ENCODE results near the gene GSS. TPM values are rescaled to one million over a fixed set of nuclear protein-coding genes. Genes with fewer than 3 reads are reported as not detected.

Gene GSS
- total and polyA plus RNA-seq, 4 donors, result 20.8 to 38.8 (median 35.4) TPM

DNA sequence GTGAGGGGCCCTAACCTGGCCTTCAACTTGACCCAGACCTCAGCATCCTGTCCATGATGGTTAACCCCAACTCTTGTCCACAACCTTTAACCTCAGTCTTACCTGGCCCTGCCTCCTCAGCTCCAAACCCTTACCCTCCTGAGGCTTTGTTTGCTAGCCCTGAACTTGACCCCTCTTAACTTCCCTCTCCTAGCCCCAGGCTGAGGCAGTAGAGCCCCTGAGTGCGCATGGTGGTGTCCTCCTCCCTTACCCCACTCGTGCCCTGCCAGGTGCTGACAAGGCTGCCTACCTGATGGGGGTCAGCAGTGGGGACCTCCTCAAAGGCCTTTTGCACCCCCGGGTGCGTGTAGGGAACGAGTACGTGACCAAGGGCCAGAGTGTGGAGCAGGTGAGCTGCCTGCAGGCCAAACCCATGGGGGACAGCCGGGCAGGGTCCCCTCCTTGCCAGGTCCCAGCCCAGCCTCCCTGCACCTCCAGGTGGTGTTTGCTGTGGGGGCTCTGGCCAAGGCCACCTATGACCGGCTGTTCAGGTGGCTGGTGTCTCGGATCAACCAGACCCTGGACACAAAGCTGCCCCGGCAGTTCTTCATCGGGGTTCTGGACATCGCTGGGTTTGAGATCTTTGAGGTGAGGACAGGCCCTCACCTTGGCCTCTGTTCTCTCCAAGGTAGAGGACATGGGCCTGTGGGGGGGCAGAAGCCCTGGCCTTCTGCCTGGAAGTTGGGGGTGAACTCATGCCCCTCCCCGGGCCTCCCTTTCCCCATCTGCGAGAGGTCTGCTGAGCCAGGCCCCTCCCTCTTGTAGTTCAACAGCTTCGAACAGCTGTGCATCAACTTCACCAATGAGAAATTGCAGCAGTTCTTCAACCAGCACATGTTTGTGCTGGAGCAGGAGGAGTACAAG, 31.9 kb upstream of the GSS start:
- no peak overlapping the region for H3K4me3 ChIP-seq (ENCODE audit: low read depth in 1 of 3, low read length in 3 of 3)
- TF ChIP-seq, protein P1, sequence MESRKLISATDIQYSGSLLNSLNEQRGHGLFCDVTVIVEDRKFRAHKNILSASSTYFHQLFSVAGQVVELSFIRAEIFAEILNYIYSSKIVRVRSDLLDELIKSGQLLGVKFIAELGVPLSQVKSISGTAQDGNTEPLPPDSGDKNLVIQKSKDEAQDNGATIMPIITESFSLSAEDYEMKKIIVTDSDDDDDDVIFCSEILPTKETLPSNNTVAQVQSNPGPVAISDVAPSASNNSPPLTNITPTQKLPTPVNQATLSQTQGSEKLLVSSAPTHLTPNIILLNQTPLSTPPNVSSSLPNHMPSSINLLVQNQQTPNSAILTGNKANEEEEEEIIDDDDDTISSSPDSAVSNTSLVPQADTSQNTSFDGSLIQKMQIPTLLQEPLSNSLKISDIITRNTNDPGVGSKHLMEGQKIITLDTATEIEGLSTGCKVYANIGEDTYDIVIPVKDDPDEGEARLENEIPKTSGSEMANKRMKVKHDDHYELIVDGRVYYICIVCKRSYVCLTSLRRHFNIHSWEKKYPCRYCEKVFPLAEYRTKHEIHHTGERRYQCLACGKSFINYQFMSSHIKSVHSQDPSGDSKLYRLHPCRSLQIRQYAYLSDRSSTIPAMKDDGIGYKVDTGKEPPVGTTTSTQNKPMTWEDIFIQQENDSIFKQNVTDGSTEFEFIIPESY (IDR thresholded peaks at IDR 0.05), result no peak
- TF ChIP-seq SP1 (IDR thresholded peaks at IDR 0.05) (no peak), RXRA (IDR thresholded peaks at IDR 0.05) (no peak), NR2F2 (IDR thresholded peaks at IDR 0.05) (no peak), JUND (IDR thresholded peaks at IDR 0.05) (no peak), ATF3 (IDR thresholded peaks at IDR 0.05) (no peak), TAF1 (conservative IDR thresholded peaks at IDR 0.05) (no peak), FOXA1 (IDR thresholded peaks at IDR 0.05) (no peak), YY1 (IDR thresholded peaks at IDR 0.05) (no peak)
- TF ChIP-seq, protein P2, sequence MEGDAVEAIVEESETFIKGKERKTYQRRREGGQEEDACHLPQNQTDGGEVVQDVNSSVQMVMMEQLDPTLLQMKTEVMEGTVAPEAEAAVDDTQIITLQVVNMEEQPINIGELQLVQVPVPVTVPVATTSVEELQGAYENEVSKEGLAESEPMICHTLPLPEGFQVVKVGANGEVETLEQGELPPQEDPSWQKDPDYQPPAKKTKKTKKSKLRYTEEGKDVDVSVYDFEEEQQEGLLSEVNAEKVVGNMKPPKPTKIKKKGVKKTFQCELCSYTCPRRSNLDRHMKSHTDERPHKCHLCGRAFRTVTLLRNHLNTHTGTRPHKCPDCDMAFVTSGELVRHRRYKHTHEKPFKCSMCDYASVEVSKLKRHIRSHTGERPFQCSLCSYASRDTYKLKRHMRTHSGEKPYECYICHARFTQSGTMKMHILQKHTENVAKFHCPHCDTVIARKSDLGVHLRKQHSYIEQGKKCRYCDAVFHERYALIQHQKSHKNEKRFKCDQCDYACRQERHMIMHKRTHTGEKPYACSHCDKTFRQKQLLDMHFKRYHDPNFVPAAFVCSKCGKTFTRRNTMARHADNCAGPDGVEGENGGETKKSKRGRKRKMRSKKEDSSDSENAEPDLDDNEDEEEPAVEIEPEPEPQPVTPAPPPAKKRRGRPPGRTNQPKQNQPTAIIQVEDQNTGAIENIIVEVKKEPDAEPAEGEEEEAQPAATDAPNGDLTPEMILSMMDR (IDR thresholded peaks at IDR 0.05; ENCODE audit: low read depth, low read length, missing input control), result no peak
- WGBS, result 75% methylated on average over 15 of the region's 15 CpGs
- no peaks in the 10 kb centered on the region for H3K36me3 ChIP-seq (ENCODE audit: control insufficient read depth in 4 of 4, insufficient read depth in 3 of 4, low read depth in 1 of 4, low read length in 3 of 4)
- H3K9ac ChIP-seq (ENCODE audit: low read depth in 1 of 2, low read length in 2 of 2), result no peak overlapping the region
- H3K9me3 ChIP-seq (ENCODE audit: control insufficient read depth in 4 of 4, low read length in 3 of 4), result no peaks in the 10 kb centered on the region
- peaks cover 0 to 4% (median 0%) of the 10 kb centered on the region in 4 donors for H3K4me1 ChIP-seq (ENCODE audit: control insufficient read depth in 4 of 4, insufficient read depth in 4 of 4, low read length in 3 of 4)
- no peak for DNase-seq (ENCODE audit: low spot score)
- H3K27ac ChIP-seq (ENCODE audit: low read depth in 1 of 2, low read length in 2 of 2), result no peak overlapping the region
- H3K27me3 ChIP-seq (ENCODE audit: control insufficient read depth in 4 of 4, insufficient read depth in 4 of 4, low read length in 3 of 4), result peaks cover 0 to 2% (median 0%) of the 10 kb centered on the region in 4 donors

- DNase-seq (ENCODE audit: low spot score), result no peak
- no peak overlapping the region for H3K9ac ChIP-seq (ENCODE audit: low read depth in 1 of 2, low read length in 2 of 2)
- H3K27ac ChIP-seq (ENCODE audit: low read depth in 1 of 2, low read length in 2 of 2), result no peak overlapping the region
- peaks cover 0 to 4% (median 0%) of the 10 kb centered on the region in 4 donors for H3K4me1 ChIP-seq (ENCODE audit: control insufficient read depth in 4 of 4, insufficient read depth in 4 of 4, low read length in 3 of 4)
- WGBS, result 77% methylated on average over 24 of the region's 24 CpGs
- H3K4me3 ChIP-seq (ENCODE audit: low read depth in 1 of 3, low read length in 3 of 3), result no peak overlapping the region
- peaks cover 0 to 2% (median 0%) of the 10 kb centered on the region in 4 donors for H3K27me3 ChIP-seq (ENCODE audit: control insufficient read depth in 4 of 4, insufficient read depth in 4 of 4, low read length in 3 of 4)
- no peaks in the 10 kb centered on the region for H3K36me3 ChIP-seq (ENCODE audit: control insufficient read depth in 4 of 4, insufficient read depth in 3 of 4, low read depth in 1 of 4, low read length in 3 of 4)
- H3K9me3 ChIP-seq (ENCODE audit: control insufficient read depth in 4 of 4, low read length in 3 of 4), result no peaks in the 10 kb centered on the region
- TF ChIP-seq, protein P2 (IDR thresholded peaks at IDR 0.05; ENCODE audit: low read depth, low read length, missing input control), result no peak
- no peak for TF ChIP-seq YY1 (IDR thresholded peaks at IDR 0.05)
- no peak for TF ChIP-seq NR2F2 (IDR thresholded peaks at IDR 0.05)
- no peak for TF ChIP-seq EGR1 (IDR thresholded peaks at IDR 0.05; ENCODE audit: low read depth in 2 of 2)
- TF ChIP-seq HNF4A (conservative IDR thresholded peaks at IDR 0.05), result no peak
- no peak for TF ChIP-seq REST (IDR thresholded peaks at IDR 0.05)
- TF ChIP-seq RXRA (IDR thresholded peaks at IDR 0.05), result no peak
- TF ChIP-seq, protein P1 (IDR thresholded peaks at IDR 0.05), result no peak
- no peak for TF ChIP-seq HNF4G (IDR thresholded peaks at IDR 0.05)
- no peak for TF ChIP-seq SP1 (IDR thresholded peaks at IDR 0.05)
- TF ChIP-seq FOXA1 (IDR thresholded peaks at IDR 0.05), result no peak
- TF ChIP-seq, protein P3, sequence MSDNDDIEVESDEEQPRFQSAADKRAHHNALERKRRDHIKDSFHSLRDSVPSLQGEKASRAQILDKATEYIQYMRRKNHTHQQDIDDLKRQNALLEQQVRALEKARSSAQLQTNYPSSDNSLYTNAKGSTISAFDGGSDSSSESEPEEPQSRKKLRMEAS (IDR thresholded peaks at IDR 0.05), result no peak
Observed at GRCh38 chr20:34986311-34987287, 31.0 kb upstream of the GSS start.
